Measurements from ENCODE around the gene CHST9. TPM values are rescaled to one million over a fixed set of nuclear protein-coding genes. Genes with fewer than 3 reads are reported as not detected.

CHST9 gene
- total and polyA plus RNA-seq, 2 of the 4 experiments (the other 2 are of a cell fraction) = not detected

DNA sequence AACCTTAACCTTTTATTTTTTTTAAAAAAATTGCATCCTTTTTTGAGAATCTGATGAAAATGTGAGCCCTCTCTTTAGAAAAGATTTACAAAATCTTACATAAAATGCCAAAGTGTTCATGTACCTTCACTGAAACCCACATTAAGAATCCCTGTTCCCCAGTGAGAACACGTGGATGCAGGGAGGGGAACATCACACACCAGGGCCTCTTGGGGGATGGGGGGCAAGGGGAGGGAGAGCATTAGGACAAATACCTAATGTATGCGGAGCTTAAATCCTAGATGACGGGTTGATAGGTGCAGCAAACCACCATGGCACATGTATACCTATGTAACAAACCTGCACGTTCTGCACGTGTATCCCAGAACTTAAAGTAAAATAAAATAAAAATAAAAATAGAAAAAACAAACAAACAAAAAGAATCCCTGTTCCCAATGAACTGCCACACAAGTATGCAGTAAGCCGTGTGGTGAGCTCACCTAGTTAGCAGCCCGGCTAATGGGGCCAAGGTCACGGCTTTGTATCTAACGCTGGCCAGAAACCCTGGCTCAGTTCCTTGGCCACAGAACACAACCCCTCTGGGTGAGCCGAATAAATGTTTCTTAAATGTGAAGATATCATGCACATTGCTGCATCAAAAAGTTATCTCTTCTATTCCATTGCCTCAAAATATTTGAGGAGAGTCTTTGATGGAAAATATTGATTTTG, 41.4 kb downstream of the CHST9 start:
- H3K18ac ChIP-seq (ENCODE audit: low read depth, low read length) = no peak overlapping the region
- ATAC-seq (ENCODE audit: low read depth) (no peak), DNase-seq (no peak)
- dilution Hi-C loops (cut with HindIII; ENCODE audit: low sequenced_read_pairs, unreplicated experiment) (no loop called here), intact Hi-C loops (cut with micrococcal nuclease) (no loop called here), in situ Hi-C loops (cut with MboI; ENCODE audit: low sequenced_read_pairs) (no loop called here)
- no peak overlapping the region for H3K27ac ChIP-seq (ENCODE audit: insufficient read depth, low read length)
- POLR2A ChIA-PET (ENCODE audit: unreplicated experiment) = no interaction called here
- no peaks in the 10 kb centered on the region for H3K9me1 ChIP-seq (ENCODE audit: insufficient read depth, low read length)
- H3K4ac ChIP-seq (ENCODE audit: low read depth, low read length) = no peak overlapping the region
- H3K79me1 ChIP-seq (ENCODE audit: low read depth in 1 of 2, low read length in 2 of 2) = no peaks in the 10 kb centered on the region
- no peaks in the 10 kb centered on the region for H3K36me3 ChIP-seq (ENCODE audit: control insufficient read depth, insufficient read depth, low read length)
- no peaks in the 10 kb centered on the region for H4K20me1 ChIP-seq (ENCODE audit: insufficient read depth, low read length)
- H3K27me3 ChIP-seq (ENCODE audit: control insufficient read depth, insufficient read depth, low read length) = no peaks in the 10 kb centered on the region
- no peak overlapping the region for H3K23ac ChIP-seq (ENCODE audit: low read depth, low read length)
- BruUV-seq (replicated peaks) = no TSS peak
- H3K4me3 ChIP-seq (ENCODE audit: insufficient read depth, low read depth, low read length) = no peak overlapping the region
- CTCF ChIA-PET = no interaction called here
- WGBS, 2 experiments (ENCODE audit: extremely low coverage in 2 of 2, insufficient read length in 1 of 2) = 0% methylated on average over 1 of the region's 10 CpGs; no CpG with 5 or more reads in 1 of the 2 experiments
- H3K56ac ChIP-seq (ENCODE audit: extremely low read depth, insufficient read depth, low read length) = no peak overlapping the region
- no peak overlapping the region for H2AFZ ChIP-seq (replicated peaks; ENCODE audit: low read length, poor library complexity)
- no peak overlapping the region for H2BK5ac ChIP-seq (ENCODE audit: low read depth, low read length, poor library complexity, severe bottlenecking)
- H3K4me1 ChIP-seq (ENCODE audit: control insufficient read depth, insufficient read depth, low read length) = no peaks in the 10 kb centered on the region
- H4K91ac ChIP-seq (ENCODE audit: insufficient read depth, low read depth, low read length) = no peak overlapping the region
- H3K9ac ChIP-seq (ENCODE audit: low read depth, low read length) = no peak overlapping the region
- no peak overlapping the region for H2AK9ac ChIP-seq (replicated peaks; ENCODE audit: low read depth, low read length, poor library complexity)
- peaks cover 6% of the 10 kb centered on the region for H3K9me3 ChIP-seq (ENCODE audit: control insufficient read depth, insufficient read depth, low read length)
- H4K5ac ChIP-seq (ENCODE audit: low read depth, low read length) = no peak overlapping the region
- H3K14ac ChIP-seq (replicated peaks; ENCODE audit: low read depth, low read length) = no peak overlapping the region
- no peak overlapping the region for H2AK5ac ChIP-seq (ENCODE audit: low read depth, low read length)
- H4K8ac ChIP-seq (ENCODE audit: low read depth in 2 of 2, low read length in 2 of 2) = no peak overlapping the region
- no peak overlapping the region for H2BK15ac ChIP-seq (ENCODE audit: low read depth, low read length)
- no peak for TF ChIP-seq POLR2A (IDR thresholded peaks at IDR 0.05; ENCODE audit: low read depth, low read length)
- no peak for TF ChIP-seq BHLHE40 (IDR thresholded peaks at IDR 0.05; ENCODE audit: low read depth, low read length)
- TF ChIP-seq RCOR1 (IDR thresholded peaks at IDR 0.05; ENCODE audit: insufficient replicate concordance, low read length) = no peak
- TF ChIP-seq USF2 (IDR thresholded peaks at IDR 0.05; ENCODE audit: low read depth, low read length) = no peak
- no peak for TF ChIP-seq CHD1 (IDR thresholded peaks at IDR 0.05; ENCODE audit: low read depth, low read length)
- no peak for TF ChIP-seq RFX5 (IDR thresholded peaks at IDR 0.05; ENCODE audit: low read depth, low read length)
- TF ChIP-seq MXI1 (IDR thresholded peaks at IDR 0.05; ENCODE audit: borderline replicate concordance, low read depth, low read length) = no peak
- TF ChIP-seq RAD21 (IDR thresholded peaks at IDR 0.05; ENCODE audit: low read length) = no peak
- no peak for TF ChIP-seq CTCF (conservative IDR thresholded peaks at IDR 0.05; ENCODE audit: low read depth, low read length)
- TF ChIP-seq, protein P1, sequence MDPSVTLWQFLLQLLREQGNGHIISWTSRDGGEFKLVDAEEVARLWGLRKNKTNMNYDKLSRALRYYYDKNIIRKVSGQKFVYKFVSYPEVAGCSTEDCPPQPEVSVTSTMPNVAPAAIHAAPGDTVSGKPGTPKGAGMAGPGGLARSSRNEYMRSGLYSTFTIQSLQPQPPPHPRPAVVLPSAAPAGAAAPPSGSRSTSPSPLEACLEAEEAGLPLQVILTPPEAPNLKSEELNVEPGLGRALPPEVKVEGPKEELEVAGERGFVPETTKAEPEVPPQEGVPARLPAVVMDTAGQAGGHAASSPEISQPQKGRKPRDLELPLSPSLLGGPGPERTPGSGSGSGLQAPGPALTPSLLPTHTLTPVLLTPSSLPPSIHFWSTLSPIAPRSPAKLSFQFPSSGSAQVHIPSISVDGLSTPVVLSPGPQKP (IDR thresholded peaks at IDR 0.05; ENCODE audit: borderline replicate concordance, low read depth, low read length) = no peak
- TF ChIP-seq MAFK (IDR thresholded peaks at IDR 0.05; ENCODE audit: low read depth, low read length) = no peak
- TF ChIP-seq NFE2L2 (IDR thresholded peaks at IDR 0.05; ENCODE audit: low read depth, low read length) = no peak
- no peak for TF ChIP-seq SMC3 (IDR thresholded peaks at IDR 0.05; ENCODE audit: low read depth, low read length)
- TF ChIP-seq FOS (IDR thresholded peaks at IDR 0.05; ENCODE audit: low read depth, low read length) = no peak
- no peak for TF ChIP-seq CEBPB (IDR thresholded peaks at IDR 0.05; ENCODE audit: low read depth, low read length)
- TF ChIP-seq MAZ (IDR thresholded peaks at IDR 0.05; ENCODE audit: borderline replicate concordance, low read depth, low read length) = no peak
- H3K4me2 ChIP-seq (ENCODE audit: low read depth, low read length) = no peak overlapping the region
- H2BK120ac ChIP-seq (ENCODE audit: low read depth, low read length) = no peak overlapping the region
- H2BK20ac ChIP-seq (ENCODE audit: low read depth, low read length) = no peak overlapping the region

All from IMR-90 (cell line).